Liver (tissue), 9 donors: Measurements from ENCODE around the gene SEC24C. TPM values are rescaled to one million over a fixed set of nuclear protein-coding genes. Genes with fewer than 3 reads are reported as not detected.
"Not testable (repeated sequence)": the region's sequence is repeated elsewhere in the genome, so short reads cannot be mapped to it uniquely, and the experiment has no call there.

Source experiments
- DNase-seq: peaks from one replicate; pipeline ENCODE4 v3.0.0-alpha.2; 2017; ENCODE audit warnings: low spot score
- H3K27ac ChIP-seq, 2 donors: one replicate each; pipeline ENCODE4 v1.7.0; 2013; ENCODE audit warnings: inconsistent platforms in 2 of 2, low read length in 2 of 2, control low read depth in 1 of 2, low read depth in 1 of 2, mild to moderate bottlenecking in 1 of 2
- H3K27me3 ChIP-seq, 4 donors: one replicate each; pipeline versions ENCODE4 v1.6.1 to v1.7.0; 2013; ENCODE audit warnings: low read length in 3 of 4, inconsistent platforms in 1 of 4, mild to moderate bottlenecking in 1 of 4, moderate library complexity in 1 of 4; ENCODE audit not compliant: control insufficient read depth in 4 of 4, insufficient read depth in 4 of 4
- H3K36me3 ChIP-seq, 4 donors: one replicate each; pipeline versions ENCODE4 v1.6.1 to v1.7.0; 2013; ENCODE audit warnings: low read length in 3 of 4, mild to moderate bottlenecking in 3 of 4, low read depth in 1 of 4, moderate library complexity in 1 of 4; ENCODE audit not compliant: control insufficient read depth in 4 of 4, insufficient read depth in 3 of 4
- H3K4me1 ChIP-seq, 4 donors: one replicate each; pipeline versions ENCODE4 v1.6.1 to v1.7.0; 2013; ENCODE audit warnings: low read length in 3 of 4, mild to moderate bottlenecking in 3 of 4, moderate library complexity in 1 of 4; ENCODE audit not compliant: control insufficient read depth in 4 of 4, insufficient read depth in 4 of 4
- H3K4me3 ChIP-seq, 3 donors: one replicate each; pipeline versions ENCODE4 v1.6.1 to v1.7.0; 2013; ENCODE audit warnings: low read length in 3 of 3, control low read depth in 1 of 3, low read depth in 1 of 3, mild to moderate bottlenecking in 1 of 3
- H3K9ac ChIP-seq, 2 donors: one replicate each; pipeline ENCODE4 v1.7.0; 2013; ENCODE audit warnings: low read length in 2 of 2, mild to moderate bottlenecking in 2 of 2, moderate library complexity in 2 of 2, control low read depth in 1 of 2, low read depth in 1 of 2
- H3K9me3 ChIP-seq, 4 donors: one replicate each; pipeline versions ENCODE4 v1.6.1 to v1.7.0; 2013; ENCODE audit warnings: low read length in 3 of 4; ENCODE audit not compliant: control insufficient read depth in 4 of 4
- EGR1 ChIP-seq, 2 donors: IDR thresholded peaks; 2 replicates each; pipeline ENCODE4 v1.6.1; 2016 to 2018; ENCODE audit warnings: antibody characterized with exemption in 2 of 2, low read depth in 2 of 2
- FOXA1 ChIP-seq: IDR thresholded peaks from 2 replicates; pipeline ENCODE4 v1.6.1; 2016; ENCODE audit warnings: antibody characterized with exemption
- FOXA2 ChIP-seq: IDR thresholded peaks from 2 replicates; pipeline ENCODE4 v1.6.1; 2016; ENCODE audit warnings: antibody characterized with exemption
- GABPA ChIP-seq, 2 donors: IDR thresholded peaks in 1 of 2; conservative IDR thresholded peaks in 1 of 2; 2 replicates each; pipeline ENCODE4 v1.6.1; 2016; ENCODE audit warnings: antibody characterized with exemption in 2 of 2, mild to moderate bottlenecking in 1 of 2, moderate library complexity in 1 of 2
- HNF4A ChIP-seq, 2 donors: conservative IDR thresholded peaks; 2 replicates each; pipeline ENCODE4 v1.6.1; 2016; ENCODE audit warnings: antibody characterized with exemption in 2 of 2, mild to moderate bottlenecking in 2 of 2
- HNF4G ChIP-seq: IDR thresholded peaks from 2 replicates; pipeline ENCODE4 v1.6.1; 2016; ENCODE audit warnings: antibody characterized with exemption
- JUND ChIP-seq, 2 donors: IDR thresholded peaks; 2 replicates each; pipeline ENCODE4 v1.6.1; 2016; ENCODE audit warnings: antibody characterized with exemption in 2 of 2
- NR2F2 ChIP-seq: IDR thresholded peaks from 2 replicates; pipeline ENCODE4 v1.6.1; 2016; ENCODE audit warnings: antibody characterized with exemption
- RAD21 ChIP-seq, 2 donors: IDR thresholded peaks; 2 replicates each; pipeline ENCODE4 v1.6.1; 2016; ENCODE audit warnings: antibody characterized with exemption in 2 of 2, mild to moderate bottlenecking in 2 of 2
- RXRA ChIP-seq, 2 donors: IDR thresholded peaks; 2 replicates each; pipeline ENCODE4 v1.6.1; 2017 to 2018; ENCODE audit warnings: antibody characterized with exemption in 2 of 2, mild to moderate bottlenecking in 1 of 2
- SP1 ChIP-seq: IDR thresholded peaks from 2 replicates; pipeline ENCODE4 v1.6.1; 2018; ENCODE audit warnings: antibody characterized with exemption, mild to moderate bottlenecking
- TAF1 ChIP-seq: conservative IDR thresholded peaks from 2 replicates; pipeline ENCODE4 v1.6.1; 2016; ENCODE audit warnings: antibody characterized with exemption, mild to moderate bottlenecking
- YY1 ChIP-seq: IDR thresholded peaks from 2 replicates; pipeline ENCODE4 v1.6.1; 2016; ENCODE audit warnings: antibody characterized with exemption, mild to moderate bottlenecking
- WGBS: extraction: QIAGEN DNeasy Blood & Tissue Kit; methylation state at CpG from one replicate; pipeline ENCODE4 v1.1.7; 2013; 5-methylcytosine and 5-hydroxymethylcytosine counted together
- polyA plus RNA-seq, 2 donors: library from polyadenylated mRNA; stranded (reverse) in 1 of 2; unstranded in 1 of 2; fragments of 200-250 nt in 1 of 2; fragments of >200 nt in 1 of 2; fragmentation: Nextera tagmentation in 1 of 2; extraction: Ambion mirVana in 1 of 2; gene quantifications; one replicate each; pipeline versions ENCODE4 v1.2.1 to v1.2.3, GENCODE V29; 2013 to 2015
- total RNA-seq, 2 donors: library from RNA; depleted of rRNA; stranded (reverse); fragments of >200 nt; gene quantifications; one replicate each; pipeline ENCODE4 v1.2.3, GENCODE V29; 2014
- TF ChIP-seq, protein P1 (sequence below): IDR thresholded peaks from 2 replicates; pipeline ENCODE4 v1.6.1; 2016; ENCODE audit warnings: antibody characterized with exemption
- TF ChIP-seq, protein P2 (sequence below): IDR thresholded peaks from 2 replicates; pipeline ENCODE4 v1.6.1; 2016; ENCODE audit warnings: antibody characterized with exemption
- TF ChIP-seq, protein P3 (sequence below): IDR thresholded peaks from 2 replicates; pipeline ENCODE4 v1.6.1; 2016; ENCODE audit warnings: antibody characterized with exemption
- TF ChIP-seq, protein P4 (sequence below): fragments of 150-350 bp; IDR thresholded peaks from 2 replicates; pipeline ENCODE4 v1.5.1; 2017; ENCODE audit warnings: improper control_type of control experiment, low read depth, low read length; ENCODE audit not compliant: missing input control
- TF ChIP-seq, protein P5 (sequence below): IDR thresholded peaks from 2 replicates; pipeline ENCODE4 v1.6.1; 2016; ENCODE audit warnings: antibody characterized with exemption, mild to moderate bottlenecking
- donor health status: healthy.
- donor health status: healthy.
- donor health status: healthy.
- donor health status: healthy.
- donor health status: healthy.

The SEC24C gene
- total and polyA plus RNA-seq, 4 donors = 15.0 to 48.1 (median 40.9) TPM

DNA sequence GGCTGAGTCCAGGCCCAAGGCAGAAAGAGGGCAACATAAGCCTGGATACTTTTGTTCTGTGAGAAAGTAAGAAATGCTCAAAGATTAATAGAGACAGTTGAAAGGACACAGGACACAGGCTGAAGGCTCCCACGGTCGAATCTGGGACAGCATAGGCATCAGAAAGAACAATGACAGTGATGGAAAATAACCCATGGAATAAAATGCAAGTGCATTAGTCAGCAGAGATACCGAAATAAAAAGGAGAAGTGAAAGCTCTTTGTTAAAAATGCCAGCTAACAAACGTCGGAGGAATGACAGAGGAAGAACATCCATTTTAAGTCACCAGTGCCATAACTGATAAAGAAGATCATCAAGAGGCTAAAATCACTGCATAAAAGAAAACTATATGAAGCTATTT lies 26.6 kb upstream of the SEC24C start:
- DNase-seq = no peak
- H3K27me3 ChIP-seq = no peaks in the 10 kb centered on the region
- TF ChIP-seq RAD21 (IDR thresholded peaks at IDR 0.05) (no peak), TAF1 (no peak), SP1 (no peak), HNF4G (no peak), FOXA1 (no peak), FOXA2 (no peak), NR2F2 (no peak), JUND (IDR thresholded peaks at IDR 0.05) (no peak), EGR1 (IDR thresholded peaks at IDR 0.05; ENCODE audit: low read depth in 2 of 2) (no peak), GABPA (IDR thresholded peaks at IDR 0.05 in 1 of 2, conservative IDR thresholded peaks at IDR 0.05 in 1 of 2) (no peak), RXRA (IDR thresholded peaks at IDR 0.05) (no peak), YY1 (no peak), HNF4A (conservative IDR thresholded peaks at IDR 0.05) (no peak)
- TF ChIP-seq, protein P1, sequence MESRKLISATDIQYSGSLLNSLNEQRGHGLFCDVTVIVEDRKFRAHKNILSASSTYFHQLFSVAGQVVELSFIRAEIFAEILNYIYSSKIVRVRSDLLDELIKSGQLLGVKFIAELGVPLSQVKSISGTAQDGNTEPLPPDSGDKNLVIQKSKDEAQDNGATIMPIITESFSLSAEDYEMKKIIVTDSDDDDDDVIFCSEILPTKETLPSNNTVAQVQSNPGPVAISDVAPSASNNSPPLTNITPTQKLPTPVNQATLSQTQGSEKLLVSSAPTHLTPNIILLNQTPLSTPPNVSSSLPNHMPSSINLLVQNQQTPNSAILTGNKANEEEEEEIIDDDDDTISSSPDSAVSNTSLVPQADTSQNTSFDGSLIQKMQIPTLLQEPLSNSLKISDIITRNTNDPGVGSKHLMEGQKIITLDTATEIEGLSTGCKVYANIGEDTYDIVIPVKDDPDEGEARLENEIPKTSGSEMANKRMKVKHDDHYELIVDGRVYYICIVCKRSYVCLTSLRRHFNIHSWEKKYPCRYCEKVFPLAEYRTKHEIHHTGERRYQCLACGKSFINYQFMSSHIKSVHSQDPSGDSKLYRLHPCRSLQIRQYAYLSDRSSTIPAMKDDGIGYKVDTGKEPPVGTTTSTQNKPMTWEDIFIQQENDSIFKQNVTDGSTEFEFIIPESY = no peak
- TF ChIP-seq, protein P2, sequence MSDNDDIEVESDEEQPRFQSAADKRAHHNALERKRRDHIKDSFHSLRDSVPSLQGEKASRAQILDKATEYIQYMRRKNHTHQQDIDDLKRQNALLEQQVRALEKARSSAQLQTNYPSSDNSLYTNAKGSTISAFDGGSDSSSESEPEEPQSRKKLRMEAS = no peak
- TF ChIP-seq, protein P3, sequence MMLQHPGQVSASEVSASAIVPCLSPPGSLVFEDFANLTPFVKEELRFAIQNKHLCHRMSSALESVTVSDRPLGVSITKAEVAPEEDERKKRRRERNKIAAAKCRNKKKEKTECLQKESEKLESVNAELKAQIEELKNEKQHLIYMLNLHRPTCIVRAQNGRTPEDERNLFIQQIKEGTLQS = no peak
- TF ChIP-seq, protein P4, sequence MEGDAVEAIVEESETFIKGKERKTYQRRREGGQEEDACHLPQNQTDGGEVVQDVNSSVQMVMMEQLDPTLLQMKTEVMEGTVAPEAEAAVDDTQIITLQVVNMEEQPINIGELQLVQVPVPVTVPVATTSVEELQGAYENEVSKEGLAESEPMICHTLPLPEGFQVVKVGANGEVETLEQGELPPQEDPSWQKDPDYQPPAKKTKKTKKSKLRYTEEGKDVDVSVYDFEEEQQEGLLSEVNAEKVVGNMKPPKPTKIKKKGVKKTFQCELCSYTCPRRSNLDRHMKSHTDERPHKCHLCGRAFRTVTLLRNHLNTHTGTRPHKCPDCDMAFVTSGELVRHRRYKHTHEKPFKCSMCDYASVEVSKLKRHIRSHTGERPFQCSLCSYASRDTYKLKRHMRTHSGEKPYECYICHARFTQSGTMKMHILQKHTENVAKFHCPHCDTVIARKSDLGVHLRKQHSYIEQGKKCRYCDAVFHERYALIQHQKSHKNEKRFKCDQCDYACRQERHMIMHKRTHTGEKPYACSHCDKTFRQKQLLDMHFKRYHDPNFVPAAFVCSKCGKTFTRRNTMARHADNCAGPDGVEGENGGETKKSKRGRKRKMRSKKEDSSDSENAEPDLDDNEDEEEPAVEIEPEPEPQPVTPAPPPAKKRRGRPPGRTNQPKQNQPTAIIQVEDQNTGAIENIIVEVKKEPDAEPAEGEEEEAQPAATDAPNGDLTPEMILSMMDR = no peak
- no peaks in the 10 kb centered on the region for H3K9me3 ChIP-seq
- 70% methylated on average over 5 of the region's 5 CpGs for WGBS
- H3K9ac ChIP-seq = no peak overlapping the region
- H3K4me3 ChIP-seq = no peak overlapping the region
- no peak overlapping the region for H3K27ac ChIP-seq
- H3K4me1 ChIP-seq = peaks cover 0 to 1% (median 0%) of the 10 kb centered on the region in 4 donors
- H3K36me3 ChIP-seq = peaks cover 9 to 55% (median 45%) of the 10 kb centered on the region in 4 donors

DNA sequence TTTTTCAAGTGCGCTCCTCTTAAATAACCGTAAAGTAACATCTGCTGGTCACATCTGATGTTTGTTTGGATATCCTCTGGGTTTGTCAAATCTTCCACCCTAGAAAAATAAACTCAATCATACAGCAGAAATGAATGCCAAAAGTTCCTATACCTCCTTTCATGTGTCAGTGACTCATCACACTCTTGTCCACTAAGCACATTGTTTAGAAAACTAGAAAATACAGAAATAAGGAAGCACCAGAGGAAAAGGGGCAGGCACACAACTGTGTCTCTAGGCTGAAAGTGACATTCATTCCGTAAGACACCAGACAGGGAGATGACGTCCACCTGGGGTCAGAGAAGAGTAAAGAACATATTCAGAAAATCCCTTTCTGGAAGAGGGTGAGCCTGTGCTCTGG lies 23.6 kb upstream of the SEC24C start:
- WGBS = 87% methylated on average over 4 of the region's 4 CpGs
- H3K36me3 ChIP-seq = peaks cover 8 to 70% (median 55%) of the 10 kb centered on the region in 4 donors
- not testable (repeated sequence) for H3K9me3 ChIP-seq, H3K27me3 ChIP-seq, DNase-seq, H3K4me1 ChIP-seq, H3K9ac ChIP-seq, H3K4me3 ChIP-seq, H3K27ac ChIP-seq

DNA sequence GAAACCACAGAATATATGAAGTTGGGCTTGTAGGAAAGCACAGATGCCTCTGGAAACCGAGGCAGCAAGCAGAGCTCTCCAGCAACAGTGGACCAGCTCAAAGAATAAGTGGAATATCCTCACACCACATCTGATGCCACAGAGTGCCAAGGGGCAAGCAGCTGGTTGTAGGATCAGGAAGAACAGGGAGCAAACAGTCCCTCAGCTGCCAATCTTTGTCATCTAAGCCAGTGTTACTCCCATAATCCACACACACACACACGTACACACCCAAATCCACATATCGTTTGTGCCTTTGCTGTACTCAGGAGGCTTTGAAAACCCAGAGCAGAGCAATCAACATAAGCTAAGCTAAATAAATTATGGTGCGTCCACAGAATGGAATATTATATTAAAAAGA lies 20.7 kb upstream of the SEC24C start:
- Histone ChIP-seq H3K27me3 (no peaks in the 10 kb centered on the region), H3K4me1 (no peaks in the 10 kb centered on the region), H3K4me3 (no peak overlapping the region), H3K9me3 (no peaks in the 10 kb centered on the region), H3K36me3 (peaks cover 5 to 62% (median 43%) of the 10 kb centered on the region in 4 donors), H3K9ac (no peak overlapping the region), H3K27ac (no peak overlapping the region)
- DNase-seq = no peak
- 72% methylated on average over 4 of the region's 4 CpGs for WGBS
- TF ChIP-seq HNF4G (no peak), RXRA (IDR thresholded peaks at IDR 0.05) (no peak), FOXA1 (no peak), RAD21 (IDR thresholded peaks at IDR 0.05) (no peak), NR2F2 (no peak), JUND (IDR thresholded peaks at IDR 0.05) (no peak), TAF1 (no peak), EGR1 (IDR thresholded peaks at IDR 0.05; ENCODE audit: low read depth in 2 of 2) (no peak)
- TF ChIP-seq, protein P5, sequence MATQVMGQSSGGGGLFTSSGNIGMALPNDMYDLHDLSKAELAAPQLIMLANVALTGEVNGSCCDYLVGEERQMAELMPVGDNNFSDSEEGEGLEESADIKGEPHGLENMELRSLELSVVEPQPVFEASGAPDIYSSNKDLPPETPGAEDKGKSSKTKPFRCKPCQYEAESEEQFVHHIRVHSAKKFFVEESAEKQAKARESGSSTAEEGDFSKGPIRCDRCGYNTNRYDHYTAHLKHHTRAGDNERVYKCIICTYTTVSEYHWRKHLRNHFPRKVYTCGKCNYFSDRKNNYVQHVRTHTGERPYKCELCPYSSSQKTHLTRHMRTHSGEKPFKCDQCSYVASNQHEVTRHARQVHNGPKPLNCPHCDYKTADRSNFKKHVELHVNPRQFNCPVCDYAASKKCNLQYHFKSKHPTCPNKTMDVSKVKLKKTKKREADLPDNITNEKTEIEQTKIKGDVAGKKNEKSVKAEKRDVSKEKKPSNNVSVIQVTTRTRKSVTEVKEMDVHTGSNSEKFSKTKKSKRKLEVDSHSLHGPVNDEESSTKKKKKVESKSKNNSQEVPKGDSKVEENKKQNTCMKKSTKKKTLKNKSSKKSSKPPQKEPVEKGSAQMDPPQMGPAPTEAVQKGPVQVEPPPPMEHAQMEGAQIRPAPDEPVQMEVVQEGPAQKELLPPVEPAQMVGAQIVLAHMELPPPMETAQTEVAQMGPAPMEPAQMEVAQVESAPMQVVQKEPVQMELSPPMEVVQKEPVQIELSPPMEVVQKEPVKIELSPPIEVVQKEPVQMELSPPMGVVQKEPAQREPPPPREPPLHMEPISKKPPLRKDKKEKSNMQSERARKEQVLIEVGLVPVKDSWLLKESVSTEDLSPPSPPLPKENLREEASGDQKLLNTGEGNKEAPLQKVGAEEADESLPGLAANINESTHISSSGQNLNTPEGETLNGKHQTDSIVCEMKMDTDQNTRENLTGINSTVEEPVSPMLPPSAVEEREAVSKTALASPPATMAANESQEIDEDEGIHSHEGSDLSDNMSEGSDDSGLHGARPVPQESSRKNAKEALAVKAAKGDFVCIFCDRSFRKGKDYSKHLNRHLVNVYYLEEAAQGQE = no peak
- TF ChIP-seq, protein P4 = no peak
